H1 (cell line): ENCODE measurements around the gene FAM9C. TPM values are rescaled to one million over a fixed set of nuclear protein-coding genes. Genes with fewer than 3 reads are reported as not detected.

Experiments used
- CTCF ChIA-PET: fragments of 300-600 bp; sonication (Branson Sonifier 250); formaldehyde crosslinking; loops from one replicate; lab custom pipeline; 2021; ENCODE audit not compliant: partially characterized antibody; lab: Charles Lee
- POLR2A ChIA-PET: fragments of 300-600 bp; sonication (Branson Sonifier 250); formaldehyde crosslinking; loops from one replicate; lab custom pipeline; 2021; ENCODE audit warnings: inconsistent platforms; ENCODE audit not compliant: partially characterized antibody; lab: Charles Lee
- DNase-seq, 2 experiments: peaks; one replicate each; pipeline versions ENCODE4 v3.0.0 to v3.0.0-alpha.2; 2010 to 2022; ENCODE audit warnings: low spot score in 2 of 2, low read depth in 1 of 2, mixed read lengths in 1 of 2
- FAIRE-seq: peaks from 2 replicates; lab custom pipeline; 2011; peaks lifted over from hg19 to GRCh38; lab: Jason Lieb, UNC
- H2AFZ ChIP-seq: 2 replicates; pipeline ENCODE4 v1.8.1; 2012; ENCODE audit warnings: low read length, inconsistent platforms
- H2AK5ac ChIP-seq: 2 replicates; pipeline ENCODE4 v1.6.1; 2013; ENCODE audit warnings: low read depth, low read length
- H2BK120ac ChIP-seq: replicated peaks from 2 replicates; pipeline ENCODE3; 2013; ENCODE audit warnings: low read depth, low read length, inconsistent platforms
- H2BK12ac ChIP-seq: 2 replicates; pipeline ENCODE4 v1.6.1; 2013; ENCODE audit warnings: low read depth, low read length
- H2BK15ac ChIP-seq: 2 replicates; pipeline ENCODE4 v1.6.1; 2013; ENCODE audit warnings: low read length
- H2BK20ac ChIP-seq: 2 replicates; pipeline ENCODE4 v1.6.1; 2013; ENCODE audit warnings: low read length
- H2BK5ac ChIP-seq: 2 replicates; pipeline ENCODE4 v1.6.1; 2013; ENCODE audit warnings: low read depth, low read length
- H3K14ac ChIP-seq: 2 replicates; pipeline ENCODE4 v1.6.1; 2013; ENCODE audit warnings: inconsistent platforms; ENCODE audit not compliant: insufficient read length
- H3K18ac ChIP-seq: 2 replicates; pipeline ENCODE4 v1.6.1; 2013; ENCODE audit warnings: low read length; ENCODE audit errors: extremely low read depth
- H3K23ac ChIP-seq: 2 replicates; pipeline ENCODE4 v1.6.1; 2013; ENCODE audit warnings: inconsistent platforms; ENCODE audit not compliant: insufficient read length
- H3K23me2 ChIP-seq: 2 replicates; pipeline ENCODE4 v1.6.1; 2013; ENCODE audit warnings: low read depth, low read length
- H3K27ac ChIP-seq: 2 replicates; pipeline ENCODE4 v1.6.1; 2011; ENCODE audit warnings: low read depth, low read length, inconsistent platforms
- H3K27me3 ChIP-seq, 4 experiments: replicated peaks in 1 of 4; 1 replicate in 1 of 4; 2 replicates in 3 of 4; pipeline versions ENCODE4 v1.6.1 to v1.8.1; 2011 to 2013; ENCODE audit warnings: low read length in 3 of 4, mild to moderate bottlenecking in 3 of 4, inconsistent platforms in 2 of 4, mixed read lengths in 2 of 4, moderate library complexity in 1 of 4; ENCODE audit not compliant: control insufficient read depth in 3 of 4, insufficient read depth in 3 of 4; ENCODE audit errors: extremely low read depth in 1 of 4
- H3K36me3 ChIP-seq, 4 experiments: 2 replicates each; pipeline versions ENCODE4 v1.6.1 to v1.8.1; 2011 to 2013; ENCODE audit warnings: mild to moderate bottlenecking in 4 of 4, low read length in 3 of 4, moderate library complexity in 2 of 4, control low read depth in 1 of 4, inconsistent platforms in 1 of 4; ENCODE audit not compliant: insufficient read depth in 4 of 4, control insufficient read depth in 2 of 4
- H3K4ac ChIP-seq: replicated peaks from 2 replicates; pipeline ENCODE3; 2013; ENCODE audit warnings: low read length, low read depth, mixed read lengths, inconsistent platforms; ENCODE audit not compliant: insufficient read length
- H3K4me1 ChIP-seq, 4 experiments: replicated peaks in 1 of 4; 1 replicate in 1 of 4; 2 replicates in 3 of 4; pipeline versions ENCODE4 v1.6.1 to v1.8.1; 2011 to 2013; ENCODE audit warnings: low read length in 3 of 4, inconsistent platforms in 2 of 4, mixed read lengths in 1 of 4; ENCODE audit not compliant: insufficient read depth in 4 of 4, control insufficient read depth in 3 of 4
- H3K4me2 ChIP-seq, 2 experiments: 2 replicates each; pipeline versions ENCODE4 v1.6.1 to v1.8.1; 2011 to 2013; ENCODE audit warnings: low read depth in 2 of 2, low read length in 2 of 2, control low read depth in 1 of 2, inconsistent platforms in 1 of 2, mild to moderate bottlenecking in 1 of 2; ENCODE audit not compliant: insufficient read depth in 1 of 2
- H3K4me3 ChIP-seq, 4 experiments: fragments of 200-600, 300-600 bp in 1 of 4; sonication (generic), shearing (Covaris generic), sonication (Bioruptor Twin) in 1 of 4; 2 replicates each; pipeline versions ENCODE4 v1.5.1 to v1.8.1; 2011 to 2016; ENCODE audit warnings: low read length in 4 of 4, low read depth in 3 of 4, control low read depth in 2 of 4, inconsistent platforms in 2 of 4, mild to moderate bottlenecking in 2 of 4, mixed read lengths in 1 of 4, moderate library complexity in 1 of 4; ENCODE audit not compliant: insufficient read depth in 2 of 4; ENCODE audit errors: extremely low read depth in 1 of 4
- H3K56ac ChIP-seq: replicated peaks from 2 replicates; pipeline ENCODE3; 2013; ENCODE audit warnings: low read depth, mild to moderate bottlenecking, mixed read lengths, low read length, inconsistent platforms; ENCODE audit not compliant: insufficient read length
- H3K79me1 ChIP-seq: 2 replicates; pipeline ENCODE4 v1.6.1; 2013; ENCODE audit warnings: low read depth, low read length, control low read depth
- H3K79me2 ChIP-seq, 2 experiments: 2 replicates each; pipeline versions ENCODE4 v1.6.1 to v1.8.1; 2012 to 2013; ENCODE audit warnings: low read length in 2 of 2, mild to moderate bottlenecking in 2 of 2, inconsistent platforms in 1 of 2; ENCODE audit not compliant: insufficient read depth in 2 of 2, control insufficient read depth in 1 of 2
- H3K9ac ChIP-seq, 4 experiments: replicated peaks in 1 of 4; 1 replicate in 1 of 4; 2 replicates in 3 of 4; pipeline versions ENCODE4 v1.6.1 to v1.8.1; 2011 to 2013; ENCODE audit warnings: low read depth in 3 of 4, low read length in 3 of 4, control low read depth in 2 of 4, mild to moderate bottlenecking in 2 of 4, moderate library complexity in 2 of 4, inconsistent platforms in 1 of 4; ENCODE audit errors: extremely low read depth in 1 of 4
- H3K9me3 ChIP-seq, 2 experiments: 2 replicates each; pipeline versions ENCODE4 v1.6.1 to v1.8.1; 2012 to 2013; ENCODE audit warnings: mild to moderate bottlenecking in 2 of 2, moderate library complexity in 2 of 2, control low read depth in 1 of 2, inconsistent platforms in 1 of 2, low read depth in 1 of 2, low read length in 1 of 2, mixed read lengths in 1 of 2; ENCODE audit not compliant: insufficient read depth in 2 of 2
- H4K20me1 ChIP-seq, 2 experiments: replicated peaks in 1 of 2; 2 replicates each; pipeline versions ENCODE3 to v1.8.1; 2011 to 2013; ENCODE audit warnings: inconsistent platforms in 2 of 2, low read length in 2 of 2, mild to moderate bottlenecking in 1 of 2; ENCODE audit not compliant: insufficient read depth in 2 of 2, control insufficient read depth in 1 of 2
- H4K5ac ChIP-seq: 2 replicates; pipeline ENCODE4 v1.6.1; 2013; ENCODE audit warnings: low read length, low read depth, mixed read lengths, inconsistent platforms; ENCODE audit not compliant: insufficient read length
- H4K8ac ChIP-seq: 2 replicates; pipeline ENCODE4 v1.8.0; 2013; ENCODE audit warnings: mild to moderate bottlenecking, moderate library complexity, low read length, inconsistent platforms; ENCODE audit not compliant: insufficient read depth; ENCODE audit errors: extremely low read depth
- H4K91ac ChIP-seq: replicated peaks from 2 replicates; pipeline ENCODE3; 2013; ENCODE audit warnings: low read length, mixed read lengths, inconsistent platforms; ENCODE audit not compliant: insufficient read length
- CEBPB ChIP-seq: IDR thresholded peaks from 2 replicates; pipeline ENCODE4 v1.6.1; 2012; ENCODE audit warnings: low read depth, low read length
- EGR1 ChIP-seq: IDR thresholded peaks from 2 replicates; pipeline ENCODE4 v1.6.1; 2011; ENCODE audit warnings: low read depth, low read length, borderline replicate concordance
- NRF1 ChIP-seq: IDR thresholded peaks from 2 replicates; pipeline ENCODE4 v1.6.1; 2011; ENCODE audit warnings: mild to moderate bottlenecking, low read depth, low read length, improper control_type of control experiment
- SIX5 ChIP-seq: IDR thresholded peaks from 2 replicates; pipeline ENCODE4 v1.6.1; 2011; ENCODE audit warnings: mild to moderate bottlenecking, low read depth, low read length
- SUZ12 ChIP-seq: fragments of 200-600 bp; sonication (generic); IDR thresholded peaks from 2 replicates; pipeline ENCODE4 v1.6.1; 2012; ENCODE audit warnings: mild to moderate bottlenecking, inconsistent platforms, low read length, moderate library complexity, mixed read lengths
- TBP ChIP-seq: IDR thresholded peaks from 2 replicates; pipeline ENCODE4 v1.6.1; 2011; ENCODE audit warnings: low read depth, low read length, improper control_type of control experiment
- TCF12 ChIP-seq: IDR thresholded peaks from 2 replicates; pipeline ENCODE4 v1.6.1; 2011; ENCODE audit warnings: low read depth, mild to moderate bottlenecking, low read length
- WGBS, 2 experiments: shearing (Covaris generic) in 1 of 2; methylation state at CpG; one replicate each; pipeline versions ENCODE4 v1.1.6 to v1.1.7; 2013 to 2015; ENCODE audit warnings: low lambda C conversion rate in 2 of 2, mixed read lengths in 2 of 2, inconsistent platforms in 1 of 2, low coverage in 1 of 2, missing lambda C conversion rate in 1 of 2; ENCODE audit not compliant: insufficient replicate concordance in 2 of 2, insufficient coverage in 1 of 2, insufficient read length in 1 of 2; ENCODE audit errors: extremely low coverage in 1 of 2, missing lambda C conversion rate in 1 of 2; 5-methylcytosine and 5-hydroxymethylcytosine counted together
- polyA plus RNA-seq, 7 experiments: library from polyadenylated mRNA; depleted of rRNA in 3 of 7; stranded (reverse) in 5 of 7; unstranded in 2 of 7; fragments of >200 nt in 5 of 7; fragments of 200-250 nt in 2 of 7; gene quantifications; 1 replicate in 5 of 7; 2 replicates in 1 of 7; 4 replicates in 1 of 7; pipeline versions ENCODE4 v1.2.1 to v1.2.3, GENCODE V29; 2011 to 2013; ENCODE audit warnings: missing spikeins in 2 of 7, mixed read lengths in 2 of 7
- total RNA-seq: library from RNA; stranded (reverse); fragmentation: NEBNext Ultra II Directional; extraction: Animal tissue kit (Norgen Biotek cat#: 25700); gene quantifications from 2 replicates; pipeline ENCODE4 v1.2.1, GENCODE V29; 2021
- TF ChIP-seq, protein P1 (sequence below): IDR thresholded peaks from 2 replicates; pipeline ENCODE4 v1.6.1; 2011; ENCODE audit warnings: low read depth, mild to moderate bottlenecking, low read length; ENCODE audit not compliant: insufficient read depth

The FAM9C gene
- total and polyA plus RNA-seq, 2 of the 8 experiments (the other 6 are each of a cell fraction or from before 2014, with no cell fraction given): not detected

GRCh38 chrX:13001961-13002671, 42.3 kb downstream of the FAM9C start:
- Histone ChIP-seq H2AK5ac (no peak overlapping the region), H2BK12ac (no peak overlapping the region), H2BK5ac (no peak overlapping the region), H3K4me1 (peaks cover 0 to 7% (median 0%) of the 10 kb centered on the region in 4 experiments; a peak in 3 of 7 replicates), H3K56ac (no peak overlapping the region), H3K14ac (no peak overlapping the region), H3K79me2 (no peaks in the 10 kb centered on the region), H3K18ac (no peak overlapping the region), H3K4ac (no peak overlapping the region), H3K4me3 (no peak overlapping the region), H3K23ac (no peak overlapping the region), H3K9me3 (no peaks in the 10 kb centered on the region), H2BK20ac (no peak overlapping the region), H2AFZ (no peak overlapping the region), H3K79me1 (no peaks in the 10 kb centered on the region), H3K36me3 (no peaks in the 10 kb centered on the region), H3K9ac (no peak overlapping the region), H2BK120ac (no peak overlapping the region), H3K27ac (no peak overlapping the region), H4K5ac (no peak overlapping the region), H4K91ac (no peak overlapping the region), H2BK15ac (no peak overlapping the region), H3K27me3 (no peaks in the 10 kb centered on the region), H3K4me2 (no peak overlapping the region), H4K20me1 (no peaks in the 10 kb centered on the region), H4K8ac (no peak overlapping the region), H3K23me2 (no peaks in the 10 kb centered on the region)
- WGBS, 2 experiments: 78% methylated on average over 4 of the region's 4 CpGs; no CpG with 5 or more reads in 1 of the 2 experiments
- no peak for FAIRE-seq
- ChIA-PET POLR2A (interaction anchor here (0.6 to 3.4 kb wide), 2 partner anchors 26 to 28 kb away, joined by 3 to 10 read pairs; partner anchors contain the start of gene TMSB4X), CTCF (interaction anchor here (0.9 to 1.1 kb wide), 2 partner anchors 184 to 357 kb away, joined by 3 read pairs; no protein-coding TSS in a partner anchor)
- DNase-seq: no peak
- TF ChIP-seq TCF12: no peak
- no peak for TF ChIP-seq SUZ12
- no peak for TF ChIP-seq SIX5
- TF ChIP-seq EGR1: no peak
- TF ChIP-seq TBP: no peak
- TF ChIP-seq, protein P1, sequence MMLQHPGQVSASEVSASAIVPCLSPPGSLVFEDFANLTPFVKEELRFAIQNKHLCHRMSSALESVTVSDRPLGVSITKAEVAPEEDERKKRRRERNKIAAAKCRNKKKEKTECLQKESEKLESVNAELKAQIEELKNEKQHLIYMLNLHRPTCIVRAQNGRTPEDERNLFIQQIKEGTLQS: no peak
- no peak for TF ChIP-seq NRF1
- no peak for TF ChIP-seq CEBPB
